SK-N-SH (cell line): ENCODE data around the gene PGM2L1. TPM values are rescaled to one million over a fixed set of nuclear protein-coding genes. Genes with fewer than 3 reads are reported as not detected.

ENCODE experiments used
- CTCF ChIA-PET: fragments of 300-600, 350-600 bp; formaldehyde crosslinking; extraction: SDS; loops from one replicate; lab custom pipeline; 2021; lab: Yijun Ruan, JAX
- POLR2A ChIA-PET: fragments of 350-600 bp; sonication (Branson Sonifier 250); formaldehyde crosslinking; extraction: SDS; loops from one replicate; lab custom pipeline; 2020; ENCODE audit warnings: antibody characterized with exemption, inconsistent platforms; lab: Yijun Ruan, JAX
- DNase-seq: peaks from one replicate; pipeline ENCODE4 v3.0.0; 2012
- H2AFZ ChIP-seq: fragments of 200-600 bp; sonication (generic); 2 replicates; pipeline ENCODE4 v1.8.1; 2016; ENCODE audit warnings: antibody characterized with exemption, mild to moderate bottlenecking, low read depth
- H3F3A ChIP-seq: fragments of 200-600 bp; sonication (generic); replicated peaks from 2 replicates; pipeline ENCODE3; 2016; ENCODE audit warnings: antibody characterized with exemption, mild to moderate bottlenecking; ENCODE audit not compliant: insufficient read depth
- H3K27ac ChIP-seq, 2 experiments: fragments of 200-500 bp in 1 of 2; fragments of 200-600 bp in 1 of 2; sonication (Bioruptor generic) in 1 of 2; sonication (generic), shearing (Covaris generic) in 1 of 2; 2 replicates each; pipeline versions ENCODE4 v1.5.1 to v1.6.1; 2014 to 2016; ENCODE audit warnings: low read depth in 2 of 2, inconsistent platforms in 1 of 2, low read length in 1 of 2, mild to moderate bottlenecking in 1 of 2, mixed read lengths in 1 of 2
- H3K27me3 ChIP-seq: fragments of 200-600 bp; sonication (generic), shearing (Covaris generic); 2 replicates; pipeline ENCODE4 v1.6.1; 2016; ENCODE audit warnings: mixed run types; ENCODE audit not compliant: insufficient read depth
- H3K36me3 ChIP-seq, 2 experiments: fragments of 200-500 bp in 1 of 2; fragments of 200-600 bp in 1 of 2; sonication (Bioruptor generic) in 1 of 2; sonication (generic) in 1 of 2; replicated peaks in 1 of 2; 2 replicates each; pipeline versions ENCODE3 to v1.5.1; 2014 to 2016; ENCODE audit warnings: low read length in 1 of 2, mild to moderate bottlenecking in 1 of 2; ENCODE audit not compliant: insufficient read depth in 2 of 2, control insufficient read depth in 1 of 2
- H3K4me1 ChIP-seq, 2 experiments: fragments of 200-500 bp in 1 of 2; fragments of 200-600 bp in 1 of 2; sonication (Bioruptor generic) in 1 of 2; sonication (generic), shearing (Covaris generic) in 1 of 2; 2 replicates each; pipeline versions ENCODE4 v1.5.1 to v1.6.1; 2014 to 2016; ENCODE audit warnings: low read depth in 1 of 2, low read length in 1 of 2, mixed run types in 1 of 2; ENCODE audit not compliant: insufficient read depth in 2 of 2, control insufficient read depth in 1 of 2
- H3K4me2 ChIP-seq: fragments of 200-600 bp; sonication (generic), shearing (Covaris generic); 2 replicates; pipeline ENCODE4 v1.6.1; 2017; ENCODE audit warnings: mixed run types
- H3K4me3 ChIP-seq, 2 experiments: fragments of 200-500 bp in 1 of 2; fragments of 200-600 bp in 1 of 2; sonication (Bioruptor generic) in 1 of 2; sonication (generic), shearing (Covaris generic) in 1 of 2; 2 replicates each; pipeline versions ENCODE4 v1.5.1 to v1.8.1; 2014 to 2016; ENCODE audit warnings: low read depth in 2 of 2, inconsistent platforms in 1 of 2, low read length in 1 of 2, mild to moderate bottlenecking in 1 of 2, mixed read lengths in 1 of 2, moderate library complexity in 1 of 2
- H3K79me2 ChIP-seq: fragments of 200-600 bp; sonication (generic); 2 replicates; pipeline ENCODE4 v1.8.1; 2017; ENCODE audit warnings: mild to moderate bottlenecking; ENCODE audit not compliant: insufficient read depth
- H3K9ac ChIP-seq: fragments of 200-600 bp; sonication (generic); 2 replicates; pipeline ENCODE4 v1.6.1; 2017; ENCODE audit warnings: mixed run types
- H3K9me2 ChIP-seq: fragments of 200-600 bp; sonication (generic); 2 replicates; pipeline ENCODE4 v1.6.1; 2017; ENCODE audit warnings: mixed run types
- H3K9me3 ChIP-seq: fragments of 200-600 bp; sonication (generic); 2 replicates; pipeline ENCODE4 v1.6.1; 2017; ENCODE audit warnings: mixed run types, mild to moderate bottlenecking, moderate library complexity
- H4K20me1 ChIP-seq: fragments of 200-600 bp; sonication (generic); 2 replicates; pipeline ENCODE4 v1.6.1; 2017; ENCODE audit warnings: mild to moderate bottlenecking, mixed run types; ENCODE audit not compliant: insufficient read depth
- CHD2 ChIP-seq: fragments of 150-350 bp; IDR thresholded peaks from 2 replicates; pipeline ENCODE4 v1.6.1; 2018; ENCODE audit warnings: low read length; ENCODE audit not compliant: partially characterized antibody
- EP300 ChIP-seq, 2 experiments: IDR thresholded peaks; 2 replicates each; pipeline versions ENCODE4 v1.4.0 to v1.6.1; 2012; ENCODE audit warnings: borderline replicate concordance in 1 of 2, low read depth in 1 of 2, low read length in 1 of 2
- EZH2phosphoT487 ChIP-seq: fragments of 200-600 bp; sonication (generic); IDR thresholded peaks from 2 replicates; pipeline ENCODE4 v1.6.1; 2017; ENCODE audit warnings: low read depth, mixed run types, mild to moderate bottlenecking, antibody characterized with exemption, moderate library complexity, borderline replicate concordance
- FOXM1 ChIP-seq: IDR thresholded peaks from 2 replicates; pipeline ENCODE4 v1.4.0; 2012; ENCODE audit warnings: low read depth, mild to moderate bottlenecking
- GATA2 ChIP-seq: sonication (generic); formaldehyde crosslinking; IDR thresholded peaks from 2 replicates; pipeline ENCODE4 v1.5.0; 2020; ENCODE audit warnings: mild to moderate bottlenecking, missing genetic modification reagents
- NRF1 ChIP-seq: IDR thresholded peaks from 2 replicates; pipeline ENCODE4 v1.6.1; 2012; ENCODE audit warnings: low read depth, mild to moderate bottlenecking, low read length
- RCOR1 ChIP-seq: fragments of 150-350 bp; IDR thresholded peaks from 2 replicates; pipeline ENCODE4 v1.6.1; 2017; ENCODE audit warnings: antibody characterized with exemption, low read length
- RFX5 ChIP-seq: IDR thresholded peaks from 2 replicates; pipeline ENCODE4 v1.6.1; 2012; ENCODE audit warnings: mild to moderate bottlenecking, improper control_type of control experiment, low read length
- TAF1 ChIP-seq: IDR thresholded peaks from 2 replicates; pipeline ENCODE4 v1.6.1; 2012; ENCODE audit warnings: low read depth, mild to moderate bottlenecking, low read length, moderate library complexity, borderline replicate concordance
- TCF12 ChIP-seq: IDR thresholded peaks from 2 replicates; pipeline ENCODE4 v1.4.0; 2012
- YY1 ChIP-seq: IDR thresholded peaks from 2 replicates; pipeline ENCODE4 v1.4.0; 2012; ENCODE audit warnings: low read depth, mild to moderate bottlenecking
- WGBS: methylation state at CpG from one replicate; pipeline ENCODE4 v1.1.6; 2017; ENCODE audit warnings: low lambda C conversion rate; 5-methylcytosine and 5-hydroxymethylcytosine counted together
- polyA plus RNA-seq, 3 experiments: library from polyadenylated mRNA; depleted of rRNA; stranded (reverse); fragments of >200 nt; gene quantifications; 2 replicates each; pipeline ENCODE4 v1.2.3, GENCODE V29; 2012

PGM2L1 gene
- polyA plus RNA-seq, 1 of the 3 experiments (the other 2 are of a cell fraction), result 0.90 TPM

DNA sequence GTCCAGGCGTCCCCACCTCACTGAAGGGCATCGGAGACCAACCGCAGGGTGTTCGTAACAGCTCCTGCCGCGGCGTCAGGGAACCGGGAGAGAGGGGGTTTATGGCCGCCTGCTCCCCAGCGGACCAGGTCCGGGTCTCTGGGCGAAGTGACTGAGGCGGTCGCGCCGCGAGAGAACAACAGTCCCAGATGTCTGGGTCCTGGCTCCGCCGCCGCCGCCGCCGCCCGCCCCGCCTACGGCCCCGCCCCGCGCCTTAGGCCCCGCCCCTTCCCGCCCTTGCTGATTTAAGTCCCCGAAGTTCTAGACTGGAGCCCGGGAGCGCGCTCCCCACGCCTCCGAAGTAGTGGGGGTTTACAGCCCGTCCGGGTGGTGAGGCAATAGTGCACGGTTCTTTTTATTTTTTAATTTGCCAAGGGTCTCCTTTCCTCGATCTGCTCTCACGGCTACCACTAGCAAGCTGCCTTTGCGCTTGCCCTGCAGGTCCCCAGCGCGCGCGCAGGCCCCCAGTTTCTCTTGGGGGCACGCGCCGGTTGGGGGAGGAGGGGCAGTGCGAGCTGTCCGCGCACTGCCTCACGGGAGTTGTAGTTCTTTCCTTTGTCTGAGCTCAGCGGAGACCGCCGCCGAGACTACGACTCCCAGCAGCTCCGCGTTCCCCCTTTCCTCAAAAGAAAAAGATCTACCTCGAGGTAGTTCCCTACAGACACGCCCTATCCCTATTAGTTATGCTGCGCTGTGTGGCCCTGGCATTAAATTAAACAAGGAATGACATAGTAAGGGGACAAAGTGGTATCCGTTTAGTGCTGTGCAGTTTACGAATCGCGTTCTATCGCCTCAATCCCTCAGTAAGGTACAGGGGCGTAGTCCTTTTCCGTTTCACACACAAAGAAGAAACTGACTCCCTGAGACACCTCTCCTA lies at the start of gene PGM2L1 (continued):
- TF ChIP-seq RCOR1 (no peak), FOXM1 (no peak), TCF12 (peak; percentile 30; the same call in 1 of the 2 replicates)

DNA sequence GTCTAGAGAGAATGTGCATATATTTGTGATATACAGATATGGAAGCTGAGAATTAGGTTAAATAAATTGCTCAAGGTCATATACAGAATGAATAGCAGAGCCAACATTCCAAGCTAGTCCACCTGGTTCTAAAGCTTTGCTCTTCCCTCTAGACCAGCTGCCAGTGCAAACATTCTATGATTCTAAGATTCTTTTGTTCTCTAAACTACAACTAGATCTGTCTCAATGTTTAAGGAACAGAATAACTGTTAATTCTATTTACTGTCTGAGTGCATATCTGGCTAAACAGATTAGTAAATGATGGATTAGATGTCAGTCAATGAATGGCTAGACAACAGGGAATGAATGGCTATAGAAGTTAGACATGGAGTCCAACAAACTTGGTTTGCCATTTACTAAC lies 49.5 kb upstream of the PGM2L1 start:
- no peaks in the 10 kb centered on the region for H3K27me3 ChIP-seq
- no peak for DNase-seq
- H3K4me1 ChIP-seq, result peaks cover 0 to 23% of the 10 kb centered on the region in 2 experiments; a peak in 3 of 4 replicates
- H3K79me2 ChIP-seq, result no peaks in the 10 kb centered on the region
- TF ChIP-seq GATA2 (CRISPR knock-in tag) (0 out of 2 replicates have a peak, but pooled peaks have one; percentile 14), RCOR1 (peak; percentile 64; the same call in 1 of the 2 replicates), NRF1 (no peak)
- TF ChIP-seq, all 33 proteins: peak for 2
- no peaks in the 10 kb centered on the region for H3K9me3 ChIP-seq
- no peak overlapping the region for H3K4me2 ChIP-seq
- H3K9ac ChIP-seq, result no peak overlapping the region
- H3K36me3 ChIP-seq, result no peaks in the 10 kb centered on the region
- no peak overlapping the region for H2AFZ ChIP-seq
- ChIA-PET POLR2A (interaction anchor here (1.3 kb wide), 1 partner anchor 192 kb away, joined by 3 read pairs; no protein-coding TSS in a partner anchor), CTCF (interaction anchor here (1.0 to 14.5 kb wide), 7 partner anchors 13 to 200 kb away, joined by 3 to 349 read pairs (median 11); partner anchors contain the start of gene PGM2L1)
- no peaks in the 10 kb centered on the region for H3F3A ChIP-seq
- H4K20me1 ChIP-seq, result no peaks in the 10 kb centered on the region
- no peak overlapping the region for H3K4me3 ChIP-seq
- H3K27ac ChIP-seq, result no peak overlapping the region
- H3K9me2 ChIP-seq, result no peaks in the 10 kb centered on the region

DNA sequence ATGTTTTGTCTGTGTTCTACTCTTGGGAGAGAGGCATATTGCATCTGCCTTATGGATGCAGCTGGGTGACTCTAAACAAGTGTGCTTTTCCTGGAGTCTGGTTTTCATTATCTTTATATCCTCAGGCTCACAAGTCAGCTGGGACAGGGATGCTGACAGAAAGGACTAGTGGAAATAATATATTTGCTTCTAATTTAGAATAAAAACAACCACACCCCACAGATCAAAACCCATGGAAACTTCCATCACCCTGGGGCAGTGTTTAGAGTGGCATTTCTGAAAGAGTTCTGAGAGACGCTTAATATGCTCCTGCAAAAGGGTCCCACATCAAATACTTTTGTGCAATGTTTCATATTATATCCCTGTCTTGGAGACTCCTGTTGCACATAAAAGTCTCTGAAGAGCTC lies 48.3 kb upstream of the PGM2L1 start:
- Histone ChIP-seq H3K4me2 (no peak overlapping the region), H3K4me1 (peaks cover 0 to 23% of the 10 kb centered on the region in 2 experiments; a peak in 3 of 4 replicates), H3K79me2 (no peaks in the 10 kb centered on the region), H3K27ac (peak overlapping the region in 1 of 2 experiments; percentile 69; a peak in 2 of 4 replicates), H3F3A (no peaks in the 10 kb centered on the region), H2AFZ (no peak overlapping the region), H3K36me3 (no peaks in the 10 kb centered on the region), H4K20me1 (no peaks in the 10 kb centered on the region), H3K9ac (no peak overlapping the region), H3K27me3 (no peaks in the 10 kb centered on the region), H3K9me3 (no peaks in the 10 kb centered on the region), H3K4me3 (no peak overlapping the region), H3K9me2 (no peaks in the 10 kb centered on the region)
- peak; percentile 70 for DNase-seq
- WGBS, result 58% methylated on average over 1 of the region's 1 CpG
- TF ChIP-seq NRF1 (no peak), TAF1 (no peak), RFX5 (no peak), RCOR1 (peak; percentile 79), FOXM1 (no peak), CHD2 (peak; percentile 77), YY1 (no peak), EZH2phosphoT487 (no peak), EP300 (IDR thresholded peaks at IDR 0.05; ENCODE audit: borderline replicate concordance in 1 of 2, low read depth in 1 of 2, low read length in 1 of 2) (peak in 1 of 2 experiments; percentile 65; a peak in 1 of 4 replicates), TCF12 (peak; percentile 47; the same call in 1 of the 2 replicates)
- ChIA-PET CTCF (interaction anchor here (1.1 to 14.5 kb wide), 7 partner anchors 46 to 483 kb away, joined by 3 to 349 read pairs (median 6); partner anchors contain the start of gene PGM2L1), POLR2A (interaction anchor here (1.3 kb wide), 1 partner anchor 276 kb away, joined by 4 read pairs; the partner anchor contains the start of genes C2CD3 and PPME1)
